GM13976 (cell line): ENCODE measurements around the gene EEFSEC.

Experiments
- DNase-seq: peaks from one replicate; pipeline ENCODE4 v3.0.0; 2012; ENCODE audit warnings: low spot score
- CTCF ChIP-seq: IDR thresholded peaks from 2 replicates; pipeline ENCODE4 v1.5.1; 2012; ENCODE audit warnings: borderline replicate concordance, mild to moderate bottlenecking; ENCODE audit not compliant: insufficient read depth; ENCODE audit errors: extremely low read depth, missing control alignments, control extremely low read depth
- in situ Hi-C: fragments of 300-500 bp; cut with MboI; formaldehyde crosslinking; loops from one replicate; pipeline ENCODE4 v1.12.0; 2022; ENCODE audit warnings: low sequenced_read_pairs, mixed read lengths, inconsistent platforms; ENCODE audit not compliant: unreplicated experiment

The EEFSEC gene

GRCh38 chr3:128175768-128176167, 22.5 kb downstream of the EEFSEC start:
- TF ChIP-seq CTCF: no peak
- DNase-seq: no peak
- in situ Hi-C loops: no loop called here

- no peak for DNase-seq
- no peak for TF ChIP-seq CTCF
- in situ Hi-C loops: no loop called here
These were observed 23.1 kb downstream of the EEFSEC start for GRCh38 chr3:128176276-128176833.

GRCh38 chr3:128177865-128178264, 24.6 kb downstream of the EEFSEC start:
- no peak for TF ChIP-seq CTCF
- no peak for DNase-seq
- in situ Hi-C loops: no loop called here

- no peak for DNase-seq
- in situ Hi-C loops: no loop called here
- TF ChIP-seq CTCF: no peak
These were observed 25.7 kb downstream of the EEFSEC start for GRCh38 chr3:128178782-128179483.

- no peak for TF ChIP-seq CTCF
- in situ Hi-C loops: no loop called here
- DNase-seq: no peak
These were observed 26.2 kb downstream of the EEFSEC start for GRCh38 chr3:128179484-128179819.

- in situ Hi-C loops: no loop called here
- no peak for TF ChIP-seq CTCF
- no peak for DNase-seq
These were observed 27.2 kb downstream of the EEFSEC start for GRCh38 chr3:128180436-128180835.
